GM10266 (cell line): Measurements from ENCODE around the gene MCF2L.

Source experiments
- DNase-seq: peaks from one replicate; pipeline ENCODE4 v3.0.0; 2012; ENCODE audit errors: extremely low spot score
- TF ChIP-seq, protein P1 (sequence below): IDR thresholded peaks from 2 replicates; pipeline ENCODE4 v1.5.1; 2012; ENCODE audit warnings: mild to moderate bottlenecking, low read depth; ENCODE audit not compliant: control insufficient read depth, insufficient read depth; ENCODE audit errors: missing control alignments

Gene MCF2L

DNA sequence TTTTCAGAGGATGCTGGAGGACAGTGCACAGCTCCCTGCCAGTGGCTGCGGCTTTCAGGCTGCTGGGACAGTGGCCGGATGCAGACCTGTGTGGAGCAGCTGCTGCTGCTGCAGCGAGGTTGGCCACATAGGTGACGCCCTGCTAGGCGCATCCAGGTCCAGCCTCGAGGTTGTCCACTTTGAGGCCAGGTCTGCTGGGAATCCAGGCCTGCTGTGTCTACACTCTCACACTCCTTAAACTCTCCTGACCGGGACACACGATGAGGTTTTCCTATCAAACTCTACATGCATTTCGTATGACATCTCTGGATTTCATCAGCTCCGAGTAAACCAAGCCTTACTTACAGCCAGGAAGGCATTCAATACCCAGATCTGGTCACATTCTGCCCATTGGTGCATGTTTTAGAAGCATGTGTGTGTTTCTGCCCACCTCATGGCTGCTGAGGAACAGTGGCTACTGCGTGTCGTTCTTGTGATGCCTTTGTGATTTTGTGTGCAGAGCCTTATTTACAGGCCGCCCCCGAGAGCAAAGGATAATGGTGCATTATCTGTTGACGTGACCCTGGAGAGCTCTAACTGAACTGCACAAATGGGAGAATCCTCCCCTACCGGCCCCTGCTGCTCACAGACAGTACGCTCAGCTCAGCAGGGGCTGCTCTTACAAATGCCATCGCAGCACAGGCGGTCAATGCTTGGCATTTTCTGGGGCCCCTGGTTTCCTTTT lies 12.3 kb upstream of the MCF2L start:
- no peak for DNase-seq
- TF ChIP-seq, protein P1, sequence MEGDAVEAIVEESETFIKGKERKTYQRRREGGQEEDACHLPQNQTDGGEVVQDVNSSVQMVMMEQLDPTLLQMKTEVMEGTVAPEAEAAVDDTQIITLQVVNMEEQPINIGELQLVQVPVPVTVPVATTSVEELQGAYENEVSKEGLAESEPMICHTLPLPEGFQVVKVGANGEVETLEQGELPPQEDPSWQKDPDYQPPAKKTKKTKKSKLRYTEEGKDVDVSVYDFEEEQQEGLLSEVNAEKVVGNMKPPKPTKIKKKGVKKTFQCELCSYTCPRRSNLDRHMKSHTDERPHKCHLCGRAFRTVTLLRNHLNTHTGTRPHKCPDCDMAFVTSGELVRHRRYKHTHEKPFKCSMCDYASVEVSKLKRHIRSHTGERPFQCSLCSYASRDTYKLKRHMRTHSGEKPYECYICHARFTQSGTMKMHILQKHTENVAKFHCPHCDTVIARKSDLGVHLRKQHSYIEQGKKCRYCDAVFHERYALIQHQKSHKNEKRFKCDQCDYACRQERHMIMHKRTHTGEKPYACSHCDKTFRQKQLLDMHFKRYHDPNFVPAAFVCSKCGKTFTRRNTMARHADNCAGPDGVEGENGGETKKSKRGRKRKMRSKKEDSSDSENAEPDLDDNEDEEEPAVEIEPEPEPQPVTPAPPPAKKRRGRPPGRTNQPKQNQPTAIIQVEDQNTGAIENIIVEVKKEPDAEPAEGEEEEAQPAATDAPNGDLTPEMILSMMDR = no peak

DNA sequence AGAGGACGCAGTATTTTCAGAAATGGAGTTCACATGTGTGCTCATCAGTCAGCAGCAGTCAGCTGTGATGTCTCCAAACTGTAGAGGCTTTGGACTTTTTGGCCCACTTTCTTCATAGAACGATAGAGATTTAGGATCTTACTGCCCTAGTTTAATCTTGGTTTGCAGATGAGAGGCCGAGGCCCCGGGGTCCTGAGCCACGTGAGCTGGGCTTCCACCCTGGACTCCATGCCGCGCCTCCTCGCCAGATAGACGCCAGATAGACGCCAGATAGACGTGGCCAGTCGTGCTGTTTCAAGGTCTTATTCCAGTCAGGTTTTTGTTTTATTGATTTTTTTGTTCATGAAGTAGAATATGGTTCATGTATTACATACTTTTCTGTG lies 11.7 kb upstream of the MCF2L start:
- TF ChIP-seq, protein P1 = no peak
- no peak for DNase-seq

DNA sequence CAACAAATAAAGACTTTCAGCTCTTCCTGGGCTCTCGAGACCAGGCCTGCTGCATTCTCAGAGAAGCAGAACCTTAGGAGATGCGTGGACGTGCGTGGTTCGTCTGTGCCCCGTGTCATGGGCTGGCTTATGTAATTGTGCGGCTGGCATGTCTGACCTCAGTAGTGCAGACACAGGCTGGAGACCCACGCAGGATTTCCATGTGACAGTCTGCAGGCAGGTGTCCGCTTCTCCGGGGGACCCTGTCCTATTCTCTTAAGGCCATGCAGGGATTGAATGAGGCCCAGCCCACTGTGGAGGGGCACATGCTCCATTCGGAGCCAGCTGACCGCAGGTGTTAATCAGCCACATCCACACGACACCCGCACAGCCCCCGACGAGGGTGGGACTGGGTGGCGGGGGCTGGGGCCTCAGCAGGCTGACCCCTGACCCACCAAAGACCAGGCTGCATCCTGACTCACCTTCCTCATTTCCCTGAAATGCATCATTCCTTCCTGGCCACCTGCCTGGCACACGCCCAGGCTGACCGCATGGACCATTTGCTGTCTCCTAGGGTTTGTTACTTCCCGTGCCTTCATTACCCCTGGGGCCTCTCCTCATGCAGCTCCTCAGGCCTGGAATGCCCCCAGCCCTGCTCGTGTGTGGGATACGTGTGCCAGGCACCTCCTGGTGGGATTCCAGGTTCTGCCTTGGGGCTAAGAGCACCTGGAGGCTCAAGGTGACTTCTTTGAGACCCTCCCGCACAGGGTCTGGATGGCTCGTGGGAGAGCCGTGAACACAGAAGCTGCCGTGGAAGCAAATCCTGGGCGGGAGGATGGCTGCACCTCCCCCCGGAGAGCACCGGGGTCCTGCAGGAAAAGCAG lies 10.7 kb upstream of the MCF2L start:
- TF ChIP-seq, protein P1 = no peak
- DNase-seq = no peak

DNA sequence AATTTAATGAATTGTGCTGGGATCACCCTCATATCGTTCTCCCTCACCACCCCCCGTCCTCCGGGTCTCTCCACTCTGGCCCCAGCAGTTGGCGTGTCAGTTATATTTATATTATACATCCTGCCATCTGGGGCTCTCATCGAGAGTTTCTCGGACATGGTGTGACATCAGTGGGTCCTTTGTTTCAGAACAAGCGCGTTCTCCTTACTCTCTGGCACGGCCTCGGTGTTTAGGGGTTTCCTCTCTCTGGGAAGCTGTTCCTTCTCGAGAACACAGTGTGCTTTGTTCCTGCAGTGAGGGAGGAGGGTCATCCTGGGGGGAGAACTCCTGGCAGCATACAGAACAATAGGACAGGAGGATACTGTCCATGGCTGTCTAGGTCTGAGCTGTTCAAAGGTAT lies 9.8 kb upstream of the MCF2L start:
- DNase-seq = no peak
- TF ChIP-seq, protein P1 = no peak

DNA sequence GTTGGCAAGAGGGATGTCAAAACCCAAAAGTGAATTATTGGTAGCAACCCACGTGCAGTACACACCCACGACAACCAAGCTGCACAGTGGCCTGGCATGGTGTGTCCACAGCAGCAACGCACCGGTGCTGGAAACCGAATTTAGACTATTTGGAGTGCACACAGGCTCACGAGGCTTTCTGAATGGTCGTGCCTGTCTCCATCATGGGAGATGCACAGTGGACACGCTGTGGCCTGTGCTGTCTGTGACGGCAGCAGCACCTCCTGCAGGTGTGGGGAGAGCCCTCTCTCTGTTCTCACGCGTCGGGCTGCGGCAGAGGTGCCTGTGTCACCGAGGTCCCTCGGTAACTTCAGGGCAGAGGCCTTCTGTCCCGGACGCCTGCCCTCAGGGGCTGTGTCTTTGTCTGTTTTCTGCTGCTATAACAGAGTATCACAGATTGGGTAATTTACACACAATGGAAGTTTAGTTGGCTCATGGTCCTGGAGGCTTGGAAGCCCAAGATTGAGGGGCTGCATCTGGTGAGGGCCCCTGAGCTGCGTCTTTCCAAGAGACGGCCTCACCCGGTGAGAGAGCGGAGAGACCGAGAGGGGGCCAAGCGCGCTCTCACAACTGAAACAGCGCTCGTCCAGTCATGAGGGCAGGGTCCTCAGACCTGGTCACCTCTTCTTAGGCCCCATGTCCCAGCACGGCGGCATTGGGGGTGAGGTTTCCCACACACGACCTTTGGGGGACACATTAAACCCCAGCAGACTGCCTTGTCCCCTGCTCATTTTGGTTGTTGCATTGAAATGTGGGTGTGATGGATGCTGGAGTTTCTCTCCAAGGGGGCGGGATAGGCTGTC lies 9.1 kb upstream of the MCF2L start:
- DNase-seq = no peak
- TF ChIP-seq, protein P1 = no peak

DNA sequence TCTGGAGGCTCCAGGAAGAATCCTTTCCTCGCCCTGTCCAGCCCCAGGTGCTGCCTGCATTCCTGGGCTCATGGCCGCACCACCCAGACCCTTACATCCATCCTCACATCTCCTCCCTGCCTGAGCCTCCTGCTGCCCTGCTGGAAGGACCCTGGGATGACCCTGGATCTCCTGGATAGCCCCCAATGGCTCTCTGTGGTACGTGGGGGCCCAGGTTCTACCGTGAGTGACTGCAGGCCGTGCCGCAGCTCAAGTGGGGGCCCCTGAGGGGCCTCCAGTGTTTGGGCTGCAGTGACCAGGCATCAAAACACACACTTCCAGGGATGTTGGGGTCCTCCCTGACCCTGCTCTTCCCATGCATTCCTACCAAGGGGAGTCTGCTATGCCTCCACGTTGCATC lies 8.3 kb upstream of the MCF2L start:
- DNase-seq = no peak
- TF ChIP-seq, protein P1 = no peak
